Cardiac fibroblast (primary cell): ENCODE results near the gene PELO.

Source experiments
- DNase-seq, 2 donors: peaks; one replicate each; pipeline versions ENCODE4 v3.0.0 to v3.0.0-alpha.2; 2010; ENCODE audit warnings: low read depth in 2 of 2
- H3K4me3 ChIP-seq, 2 donors: replicated peaks in 1 of 2; 1 replicate in 1 of 2; 2 replicates in 1 of 2; pipeline ENCODE4 v1.5.1; 2011; ENCODE audit warnings: low read depth in 2 of 2, low read length in 2 of 2, mild to moderate bottlenecking in 2 of 2, moderate library complexity in 1 of 2
- CTCF ChIP-seq: IDR thresholded peaks from one replicate; pipeline ENCODE4 v1.5.1; 2011; ENCODE audit warnings: low read depth, mild to moderate bottlenecking, low read length, inconsistent platforms

PELO gene

DNA sequence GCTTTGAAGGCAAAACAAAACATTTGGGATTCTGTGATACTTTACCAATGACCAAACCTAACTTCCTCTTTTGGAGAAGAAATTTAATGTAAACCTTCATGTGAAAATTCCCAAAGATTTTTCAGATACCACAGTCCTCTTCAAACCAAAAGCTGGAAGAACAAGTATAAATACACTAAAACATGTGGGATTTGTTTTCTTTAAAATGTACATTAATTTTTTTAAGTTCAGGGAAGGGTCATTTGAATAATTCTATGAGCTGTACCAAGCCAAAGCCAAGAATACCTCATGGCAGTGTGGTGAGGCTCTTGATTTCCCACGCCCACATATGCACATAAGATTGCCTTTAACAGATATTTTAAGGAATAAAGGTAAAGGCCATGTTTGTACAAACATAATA is 28.4 kb upstream of the PELO start:
- no peak overlapping the region for H3K4me3 ChIP-seq
- peak in 1 of 2 donors; percentile 26 for DNase-seq
- no peak for TF ChIP-seq CTCF

DNA sequence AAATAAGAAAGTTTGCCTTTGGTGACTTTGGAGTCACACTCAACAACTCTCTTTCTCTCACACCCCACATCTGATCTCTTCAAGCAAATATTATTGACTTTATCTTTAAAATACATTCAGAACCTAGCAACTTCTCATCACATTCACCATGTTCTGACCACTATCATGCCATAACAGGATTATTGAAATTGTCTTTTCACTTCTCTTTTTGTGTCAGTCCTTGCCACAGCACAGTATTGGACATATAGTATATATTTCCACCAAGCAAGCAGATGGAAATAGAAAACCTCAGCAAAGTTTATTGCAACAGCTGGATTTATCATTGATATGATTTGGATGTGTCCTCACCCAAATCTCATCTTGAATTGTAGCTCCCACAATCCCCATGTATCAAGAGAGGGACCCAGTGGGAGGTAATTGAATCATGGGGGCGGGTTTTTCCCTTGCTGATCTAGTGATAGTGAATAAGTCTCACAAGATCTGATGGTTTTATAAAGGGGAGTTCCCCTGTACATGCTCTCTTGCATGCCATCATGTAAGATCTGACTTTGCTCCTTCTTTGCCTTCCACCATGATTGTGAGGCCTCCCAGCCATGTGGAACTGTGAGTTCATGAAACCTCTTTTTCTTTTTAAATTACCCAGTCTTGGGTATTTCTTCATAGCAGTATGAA is 26.9 kb upstream of the PELO start:
- DNase-seq = no peak
- no peak overlapping the region for H3K4me3 ChIP-seq
- no peak for TF ChIP-seq CTCF

DNA sequence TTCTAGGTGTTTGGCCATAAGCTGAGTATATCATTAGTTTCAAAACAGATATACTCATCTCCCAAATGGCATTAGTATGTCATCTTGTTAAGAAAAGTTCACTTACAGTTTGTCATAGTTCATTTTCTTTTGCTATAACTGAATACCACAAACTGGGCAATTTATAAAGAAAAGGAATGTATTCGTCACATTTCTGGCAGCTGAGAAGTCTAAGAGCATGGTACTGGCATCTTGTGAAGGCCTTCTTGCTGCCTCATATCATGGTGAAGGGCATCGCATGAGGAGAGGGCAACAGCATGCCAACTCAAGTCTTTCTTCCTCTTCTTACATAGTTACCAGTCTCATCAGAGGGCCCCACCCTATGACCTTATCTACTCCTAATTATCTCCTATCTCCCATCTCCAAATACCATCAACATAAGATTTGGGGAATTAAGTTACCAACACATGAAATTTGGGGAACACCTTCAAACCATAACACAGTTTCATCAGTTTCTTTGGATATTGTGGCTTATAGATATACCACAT is 20.4 kb upstream of the PELO start:
- no peak overlapping the region for H3K4me3 ChIP-seq
- no peak for TF ChIP-seq CTCF
- DNase-seq = no peak

DNA sequence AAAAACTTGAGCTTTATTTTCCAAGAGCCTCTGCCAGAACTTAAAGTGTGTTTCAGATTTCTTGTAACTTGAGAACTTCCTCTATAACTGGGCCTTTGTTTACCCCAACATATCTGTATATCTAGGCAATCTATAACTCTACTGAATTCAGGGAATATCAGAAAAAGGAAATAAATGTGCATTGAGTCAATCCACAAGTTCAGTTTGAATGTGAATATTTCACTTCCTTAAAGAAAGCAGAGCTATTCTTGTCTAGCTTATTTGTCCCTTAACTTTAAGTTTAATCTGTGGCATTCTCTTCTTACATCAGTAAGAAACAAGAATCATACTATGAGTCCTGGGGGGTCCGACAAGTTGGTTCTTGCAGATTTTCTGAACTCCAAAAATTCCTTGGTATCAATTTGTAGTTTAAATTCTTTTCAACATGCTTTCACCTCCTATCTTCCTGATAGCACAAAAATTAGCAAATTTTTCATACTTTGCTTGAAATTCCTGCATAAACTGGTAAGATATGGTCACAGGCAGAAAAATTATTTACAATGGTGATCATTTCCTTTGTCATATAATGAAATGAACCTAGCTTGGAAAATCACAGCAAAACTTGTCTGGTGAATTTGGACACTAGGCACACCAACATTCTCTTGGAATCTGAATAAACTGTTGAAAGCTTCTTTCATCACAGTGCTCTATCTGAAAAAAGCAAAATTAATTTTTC is 19.8 kb upstream of the PELO start:
- H3K4me3 ChIP-seq = no peak overlapping the region
- no peak for TF ChIP-seq CTCF
- no peak for DNase-seq

- H3K4me3 ChIP-seq = no peak overlapping the region
- DNase-seq = no peak
- no peak for TF ChIP-seq CTCF
Measured at GRCh38 chr5:52769061-52769460, 18.7 kb upstream of the PELO start.

- H3K4me3 ChIP-seq = no peak overlapping the region
- TF ChIP-seq CTCF = no peak
- no peak for DNase-seq
Measured at GRCh38 chr5:52770287-52770939, 17.3 kb upstream of the PELO start.
